Loucy (cell line): ENCODE results near the gene KIRREL3.

Source experiments
- EZH2phosphoT487 ChIP-seq: fragments of 200-600 bp; IDR thresholded peaks from 2 replicates; pipeline ENCODE4 v1.6.1; 2018; ENCODE audit warnings: antibody characterized with exemption, mild to moderate bottlenecking, moderate library complexity, borderline replicate concordance
- TF ChIP-seq, protein P1 (sequence below): fragments of 200-600 bp; sonication (generic); conservative IDR thresholded peaks from 2 replicates; pipeline ENCODE4 v1.5.1; 2014; ENCODE audit warnings: mild to moderate bottlenecking, antibody characterized with exemption, low read length

DNA sequence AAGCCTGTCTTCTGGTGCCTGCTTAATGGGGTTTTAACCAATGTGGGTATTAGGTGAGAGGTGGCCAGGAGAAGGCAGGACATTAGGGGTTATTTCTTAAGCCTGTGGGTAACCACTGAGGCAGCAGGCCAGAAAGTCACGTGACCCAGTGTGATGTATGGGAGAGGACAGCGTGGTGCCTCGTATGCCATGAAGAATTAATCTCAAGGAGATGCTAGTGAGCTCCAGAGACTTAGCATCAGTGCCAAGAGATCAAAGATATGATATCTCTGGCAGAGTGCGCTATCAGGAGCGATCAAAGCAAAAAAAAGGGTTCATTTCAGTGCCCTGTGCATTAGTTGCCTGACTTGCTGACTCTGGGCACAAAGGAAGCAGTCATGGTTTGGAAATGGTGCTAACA lies 275.5 kb downstream of the KIRREL3 start:
- TF ChIP-seq, protein P1, sequence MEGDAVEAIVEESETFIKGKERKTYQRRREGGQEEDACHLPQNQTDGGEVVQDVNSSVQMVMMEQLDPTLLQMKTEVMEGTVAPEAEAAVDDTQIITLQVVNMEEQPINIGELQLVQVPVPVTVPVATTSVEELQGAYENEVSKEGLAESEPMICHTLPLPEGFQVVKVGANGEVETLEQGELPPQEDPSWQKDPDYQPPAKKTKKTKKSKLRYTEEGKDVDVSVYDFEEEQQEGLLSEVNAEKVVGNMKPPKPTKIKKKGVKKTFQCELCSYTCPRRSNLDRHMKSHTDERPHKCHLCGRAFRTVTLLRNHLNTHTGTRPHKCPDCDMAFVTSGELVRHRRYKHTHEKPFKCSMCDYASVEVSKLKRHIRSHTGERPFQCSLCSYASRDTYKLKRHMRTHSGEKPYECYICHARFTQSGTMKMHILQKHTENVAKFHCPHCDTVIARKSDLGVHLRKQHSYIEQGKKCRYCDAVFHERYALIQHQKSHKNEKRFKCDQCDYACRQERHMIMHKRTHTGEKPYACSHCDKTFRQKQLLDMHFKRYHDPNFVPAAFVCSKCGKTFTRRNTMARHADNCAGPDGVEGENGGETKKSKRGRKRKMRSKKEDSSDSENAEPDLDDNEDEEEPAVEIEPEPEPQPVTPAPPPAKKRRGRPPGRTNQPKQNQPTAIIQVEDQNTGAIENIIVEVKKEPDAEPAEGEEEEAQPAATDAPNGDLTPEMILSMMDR = no peak
- TF ChIP-seq EZH2phosphoT487 = no peak
